Omental fat pad (tissue), 4 donors: ENCODE data around the gene KRTAP10-6. TPM values are rescaled to one million over a fixed set of nuclear protein-coding genes. Genes with fewer than 3 reads are reported as not detected.
"Not testable (repeated sequence)": the region's sequence is repeated elsewhere in the genome, so short reads cannot be mapped to it uniquely, and the experiment has no call there.

Experiments
- ATAC-seq: fragments of 150-250 bp; one replicate; pipeline ENCODE4 v1.9.1; 2016; ENCODE audit warnings: mild to moderate bottlenecking, moderate library complexity; ENCODE audit not compliant: low FRiP score
- DNase-seq: peaks from one replicate; pipeline ENCODE4 v3.0.0-alpha.2; 2019; ENCODE audit warnings: low spot score
- CTCF ChIP-seq, 3 donors: fragments of 450-650 bp; IDR thresholded peaks; one replicate each; pipeline ENCODE4 v1.5.1; 2016 to 2017; ENCODE audit warnings: antibody characterized with exemption in 3 of 3, mild to moderate bottlenecking in 3 of 3, moderate library complexity in 2 of 3
- total RNA-seq, 4 donors: library from RNA; depleted of rRNA; stranded (reverse); fragments of >200 nt; gene quantifications; one replicate each; pipeline ENCODE4 v1.1.0, GENCODE V29; 2016

The KRTAP10-6 gene
- total RNA-seq, 4 donors from 2014 or later, result not detected

GRCh38 chr21:44611551-44611950, 19.2 kb upstream of the KRTAP10-6 start:
- ATAC-seq, result no peak
- TF ChIP-seq CTCF (IDR thresholded peaks at IDR 0.05), result no peak
- DNase-seq, result no peak

- not testable (repeated sequence) for ATAC-seq, DNase-seq
Observed at GRCh38 chr21:44610157-44610843, 18.0 kb upstream of the KRTAP10-6 start.

DNA sequence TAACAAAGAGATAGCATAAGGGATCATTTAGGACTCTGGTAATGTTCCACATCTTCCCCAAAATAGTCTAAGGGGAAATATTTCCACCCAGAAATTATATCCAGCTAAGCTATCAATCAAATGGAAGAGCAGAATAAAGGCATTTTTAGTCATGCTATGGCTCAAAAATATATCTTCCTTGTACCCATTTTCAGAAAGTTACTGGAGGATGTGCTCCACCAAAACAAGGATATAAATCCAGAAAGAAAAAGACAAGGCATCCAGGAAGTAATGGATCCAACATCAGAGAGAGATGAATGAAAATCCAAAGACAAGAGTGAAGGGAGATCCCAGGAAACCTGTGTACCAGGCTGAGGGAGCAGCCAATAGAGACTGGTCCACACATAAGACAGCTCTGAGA, 16.9 kb upstream of the KRTAP10-6 start:
- no peak for TF ChIP-seq CTCF (IDR thresholded peaks at IDR 0.05)
- DNase-seq (no peak), ATAC-seq (no peak)

DNA sequence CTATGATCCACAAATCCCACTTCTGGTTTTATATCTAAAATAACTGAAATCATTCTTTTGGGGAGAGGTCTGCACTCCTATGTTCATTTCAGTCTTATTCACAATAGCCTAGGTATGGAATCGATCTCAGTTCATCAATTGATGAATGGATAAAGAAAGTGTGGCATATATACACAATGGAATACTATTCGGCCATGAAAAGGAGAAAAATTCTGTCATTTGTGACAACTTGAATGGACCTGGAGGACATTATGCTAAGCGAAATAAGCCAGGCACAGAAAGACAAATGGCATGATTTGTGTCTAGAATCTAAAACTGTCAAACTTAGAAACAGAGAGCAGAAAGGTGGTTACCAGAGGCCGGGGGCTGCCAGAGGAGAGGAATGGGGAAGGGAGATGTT, 14.2 kb upstream of the KRTAP10-6 start:
- no peak for ATAC-seq
- no peak for DNase-seq
- no peak for TF ChIP-seq CTCF (IDR thresholded peaks at IDR 0.05)

GRCh38 chr21:44603911-44604310, 11.6 kb upstream of the KRTAP10-6 start:
- no peak for TF ChIP-seq CTCF (IDR thresholded peaks at IDR 0.05)
- no peak for DNase-seq
- no peak for ATAC-seq

DNA sequence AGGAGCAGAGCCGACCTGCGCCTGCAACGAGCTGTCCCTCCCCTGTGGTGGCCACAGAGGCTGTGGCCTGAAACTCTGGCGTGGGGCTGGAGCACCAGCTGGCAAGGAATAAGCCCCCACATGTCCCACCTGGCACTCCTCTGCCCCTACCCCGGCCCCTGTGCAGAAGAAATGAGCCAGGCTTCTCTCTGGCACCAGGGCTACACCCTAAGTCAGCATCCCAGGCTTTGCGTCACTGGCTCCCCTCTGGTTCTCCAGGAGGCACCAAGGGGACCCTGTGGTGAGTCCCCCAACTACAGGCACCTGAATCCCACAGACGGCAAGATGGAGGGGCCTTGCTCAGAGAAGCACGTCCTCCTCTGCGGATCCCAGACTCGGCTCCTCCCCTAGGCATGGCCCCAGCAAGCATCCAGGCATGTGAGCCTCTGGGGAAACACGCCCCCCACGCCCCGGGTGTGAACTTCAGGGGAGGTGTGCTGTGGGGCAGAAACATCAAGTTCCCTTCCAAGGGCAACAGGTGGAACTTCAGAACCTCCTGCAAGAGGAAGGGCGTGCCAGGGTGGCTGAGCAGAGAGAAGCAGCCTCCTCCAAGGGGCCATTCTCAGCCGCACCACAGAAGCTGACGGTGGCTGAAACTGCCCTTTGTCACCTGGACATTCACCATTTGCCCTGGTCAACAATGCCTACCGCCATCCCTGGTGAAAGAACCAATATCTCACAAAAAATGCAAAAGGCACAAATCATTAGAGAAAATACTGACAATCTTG, 11.0 kb upstream of the KRTAP10-6 start:
- no peak for ATAC-seq
- DNase-seq, result no peak

DNA sequence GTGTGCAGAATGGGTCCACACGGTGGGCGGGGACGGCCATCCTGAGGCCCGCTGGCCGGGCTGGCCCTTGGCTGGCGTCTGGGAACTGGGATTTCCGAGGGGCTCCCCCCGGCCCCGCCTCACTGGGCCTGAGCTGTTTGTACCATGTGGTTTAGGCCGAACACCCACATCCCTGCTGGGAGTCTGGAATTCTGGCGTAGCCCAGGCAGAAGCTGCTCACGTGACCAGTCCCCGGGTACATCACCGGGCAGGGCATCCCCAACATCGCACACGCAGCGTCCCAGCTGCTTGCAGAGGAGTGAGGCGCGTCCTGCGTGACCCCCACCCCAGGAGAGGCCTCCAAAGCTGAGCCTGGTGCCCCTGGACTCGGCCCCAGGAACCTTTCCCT, 10.2 kb upstream of the KRTAP10-6 start:
- no peak for TF ChIP-seq CTCF (IDR thresholded peaks at IDR 0.05)
- ATAC-seq, result no peak
- no peak for DNase-seq

More for the DNA sequence above, 11.0 kb upstream of the KRTAP10-6 start:
- TF ChIP-seq CTCF (IDR thresholded peaks at IDR 0.05), result no peak
